Measurements from ENCODE around the gene WFDC1.

DNA sequence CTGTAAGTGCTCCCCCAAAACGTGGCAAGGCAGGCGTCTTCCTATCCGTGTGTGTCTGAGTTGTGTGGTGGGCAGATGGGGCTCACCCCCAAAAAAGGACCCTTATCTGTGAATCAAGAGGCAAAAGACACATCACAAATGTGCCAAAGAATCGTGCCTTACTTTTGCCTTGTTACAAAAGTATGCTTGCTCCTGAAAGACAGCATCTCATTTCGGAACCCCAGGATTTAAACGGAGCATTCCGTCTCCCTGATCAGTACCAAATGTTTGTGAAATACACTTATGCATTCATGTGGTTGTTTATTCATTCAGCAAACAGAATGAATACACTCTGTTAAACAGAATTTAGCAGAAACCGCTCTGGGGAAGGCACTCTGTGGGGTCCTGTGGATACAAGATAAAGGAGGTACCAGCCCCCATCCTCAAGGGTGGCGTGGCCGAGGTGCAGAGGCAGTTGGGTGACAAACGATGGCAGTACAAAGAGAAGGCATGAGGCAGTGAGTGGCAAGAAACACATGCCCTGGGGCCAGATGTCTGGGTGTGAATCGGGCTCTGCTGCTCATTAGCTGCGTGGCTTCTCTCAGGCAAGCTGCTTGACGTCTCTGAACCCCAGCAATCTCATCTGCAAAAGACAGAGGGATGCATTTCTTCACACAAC, 654 bp downstream of the WFDC1 start:
- TF ChIP-seq, protein P1, sequence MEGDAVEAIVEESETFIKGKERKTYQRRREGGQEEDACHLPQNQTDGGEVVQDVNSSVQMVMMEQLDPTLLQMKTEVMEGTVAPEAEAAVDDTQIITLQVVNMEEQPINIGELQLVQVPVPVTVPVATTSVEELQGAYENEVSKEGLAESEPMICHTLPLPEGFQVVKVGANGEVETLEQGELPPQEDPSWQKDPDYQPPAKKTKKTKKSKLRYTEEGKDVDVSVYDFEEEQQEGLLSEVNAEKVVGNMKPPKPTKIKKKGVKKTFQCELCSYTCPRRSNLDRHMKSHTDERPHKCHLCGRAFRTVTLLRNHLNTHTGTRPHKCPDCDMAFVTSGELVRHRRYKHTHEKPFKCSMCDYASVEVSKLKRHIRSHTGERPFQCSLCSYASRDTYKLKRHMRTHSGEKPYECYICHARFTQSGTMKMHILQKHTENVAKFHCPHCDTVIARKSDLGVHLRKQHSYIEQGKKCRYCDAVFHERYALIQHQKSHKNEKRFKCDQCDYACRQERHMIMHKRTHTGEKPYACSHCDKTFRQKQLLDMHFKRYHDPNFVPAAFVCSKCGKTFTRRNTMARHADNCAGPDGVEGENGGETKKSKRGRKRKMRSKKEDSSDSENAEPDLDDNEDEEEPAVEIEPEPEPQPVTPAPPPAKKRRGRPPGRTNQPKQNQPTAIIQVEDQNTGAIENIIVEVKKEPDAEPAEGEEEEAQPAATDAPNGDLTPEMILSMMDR (IDR thresholded peaks at IDR 0.05): no peak
- no peak for TF ChIP-seq POLR2AphosphoS5 (IDR thresholded peaks at IDR 0.05; ENCODE audit: insufficient read depth in 1 of 2, low read depth in 1 of 2)
- TF ChIP-seq POLR2A (IDR thresholded peaks at IDR 0.05): no peak

All from vagina (tissue), 2 donors.